ENCODE data around the gene ROBO1.

- no peak for TF ChIP-seq POLR2AphosphoS5 (IDR thresholded peaks at IDR 0.05; ENCODE audit: insufficient read depth, low read depth, low read length)
- no peak for TF ChIP-seq POLR2A (IDR thresholded peaks at IDR 0.05; ENCODE audit: low read depth, low read length)
- no peak for TF ChIP-seq GATA2 (IDR thresholded peaks at IDR 0.05; ENCODE audit: insufficient read depth, insufficient read length, low read depth, low read length)
- no peak for TF ChIP-seq CTCF (IDR thresholded peaks at IDR 0.05; ENCODE audit: extremely low read depth in 1 of 2, insufficient read depth in 1 of 2, low read depth in 1 of 2, low read length in 2 of 2)
- TF ChIP-seq JUN (IDR thresholded peaks at IDR 0.05; ENCODE audit: borderline replicate concordance, insufficient read depth, insufficient read length, low read depth): no peak
- no peak for TF ChIP-seq EZH2 (IDR thresholded peaks at IDR 0.05; ENCODE audit: borderline replicate concordance, low read depth, low read length, severe bottlenecking)
- no peak for TF ChIP-seq MAX (IDR thresholded peaks at IDR 0.05; ENCODE audit: insufficient read depth, insufficient read length)
These were observed 872.3 kb downstream of the ROBO1 start for GRCh38 chr3:78895528-78895927.

Measured in endothelial cell of umbilical vein (primary cell).